Gastrocnemius medialis (tissue), 4 donors: ENCODE measurements around the gene PERCC1.

Source experiments
- POLR2A ChIP-seq, 2 donors: fragments of 450-650 bp; IDR thresholded peaks; one replicate each; pipeline ENCODE4 v1.6.1; 2017; ENCODE audit warnings: antibody characterized with exemption in 2 of 2, mild to moderate bottlenecking in 2 of 2, moderate library complexity in 2 of 2
- TF ChIP-seq, protein P1 (sequence below), 5 experiments: fragments of 450-650 bp in 3 of 5; fragments of 200-600 bp in 2 of 5; sonication (generic) in 2 of 5; IDR thresholded peaks in 4 of 5; conservative IDR thresholded peaks in 1 of 5; 1 replicate in 4 of 5; 2 replicates in 1 of 5; pipeline ENCODE4 v1.5.1; 2016 to 2019; ENCODE audit warnings: antibody characterized with exemption in 5 of 5, mild to moderate bottlenecking in 3 of 5, moderate library complexity in 3 of 5

DNA sequence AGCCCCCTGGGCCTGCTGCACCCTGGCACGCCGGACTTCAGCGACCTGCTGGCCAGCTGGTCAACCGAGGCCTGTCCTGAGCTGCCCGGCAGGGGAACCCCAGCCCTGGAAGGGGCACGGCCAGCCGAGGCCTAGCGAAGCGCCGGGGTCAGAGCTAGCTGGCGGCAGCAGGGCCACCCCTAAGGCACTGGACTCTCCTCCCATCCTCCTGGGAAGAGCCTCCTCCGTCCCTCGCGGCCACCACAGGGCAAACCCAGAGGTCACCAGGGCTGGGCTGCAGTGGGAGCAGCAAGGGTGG is 2.3 kb downstream of the PERCC1 start:
- TF ChIP-seq, protein P1, sequence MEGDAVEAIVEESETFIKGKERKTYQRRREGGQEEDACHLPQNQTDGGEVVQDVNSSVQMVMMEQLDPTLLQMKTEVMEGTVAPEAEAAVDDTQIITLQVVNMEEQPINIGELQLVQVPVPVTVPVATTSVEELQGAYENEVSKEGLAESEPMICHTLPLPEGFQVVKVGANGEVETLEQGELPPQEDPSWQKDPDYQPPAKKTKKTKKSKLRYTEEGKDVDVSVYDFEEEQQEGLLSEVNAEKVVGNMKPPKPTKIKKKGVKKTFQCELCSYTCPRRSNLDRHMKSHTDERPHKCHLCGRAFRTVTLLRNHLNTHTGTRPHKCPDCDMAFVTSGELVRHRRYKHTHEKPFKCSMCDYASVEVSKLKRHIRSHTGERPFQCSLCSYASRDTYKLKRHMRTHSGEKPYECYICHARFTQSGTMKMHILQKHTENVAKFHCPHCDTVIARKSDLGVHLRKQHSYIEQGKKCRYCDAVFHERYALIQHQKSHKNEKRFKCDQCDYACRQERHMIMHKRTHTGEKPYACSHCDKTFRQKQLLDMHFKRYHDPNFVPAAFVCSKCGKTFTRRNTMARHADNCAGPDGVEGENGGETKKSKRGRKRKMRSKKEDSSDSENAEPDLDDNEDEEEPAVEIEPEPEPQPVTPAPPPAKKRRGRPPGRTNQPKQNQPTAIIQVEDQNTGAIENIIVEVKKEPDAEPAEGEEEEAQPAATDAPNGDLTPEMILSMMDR (IDR thresholded peaks at IDR 0.05 in 4 of 5, conservative IDR thresholded peaks at IDR 0.05 in 1 of 5), result no peak
- no peak for TF ChIP-seq POLR2A (IDR thresholded peaks at IDR 0.05)
